ENCODE measurements around the gene DPYSL3.

DPYSL3 gene

DNA sequence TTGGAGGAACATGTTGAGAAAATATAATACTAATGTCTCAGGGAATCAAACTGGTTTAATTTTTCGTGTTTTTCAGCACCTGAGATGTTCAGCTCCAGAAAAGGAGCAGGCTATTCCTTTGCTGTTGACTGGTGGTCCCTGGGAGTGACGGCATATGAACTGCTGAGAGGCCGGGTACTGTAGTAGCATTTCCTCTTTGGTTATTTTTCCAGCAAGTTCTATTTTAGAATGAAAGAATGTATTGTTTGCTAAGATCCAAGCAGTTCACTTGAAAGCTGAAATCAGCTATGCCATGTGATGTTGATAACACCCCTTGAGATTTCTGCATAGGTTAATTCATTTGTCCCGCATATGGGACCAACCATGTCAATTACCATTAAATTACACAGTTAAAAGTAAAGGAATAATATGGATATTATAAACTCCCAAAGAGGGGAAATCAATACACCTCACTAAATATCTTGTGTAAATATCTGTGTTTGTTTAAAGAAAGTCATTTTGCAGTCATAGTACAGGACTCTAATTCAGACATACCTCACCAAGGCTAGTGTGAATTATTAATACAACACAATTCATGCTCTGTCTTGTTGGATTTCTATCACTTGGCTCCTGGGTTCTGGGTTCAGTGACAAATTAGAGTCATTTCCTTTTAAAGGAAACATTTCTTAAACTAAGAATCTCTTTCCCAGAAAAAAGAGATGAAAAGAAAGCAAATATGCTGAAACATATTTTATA, 148.3 kb downstream of the DPYSL3 start:
- Histone ChIP-seq H3K9ac (ENCODE audit: insufficient read length, low read depth) (no peak overlapping the region), H3K27me3 (ENCODE audit: insufficient read depth, insufficient read length) (no peaks in the 10 kb centered on the region), H3K9me3 (ENCODE audit: insufficient read depth, low read length) (no peaks in the 10 kb centered on the region), H3K36me3 (ENCODE audit: insufficient read depth, insufficient read length, low read length) (no peaks in the 10 kb centered on the region), H3K4me1 (ENCODE audit: insufficient read depth, insufficient read length) (no peaks in the 10 kb centered on the region), H3K4me3 (ENCODE audit: insufficient read length, low read depth) (no peak overlapping the region)
- DNase-seq (ENCODE audit: low read depth, low spot score) = no peak
- TF ChIP-seq YY1 (IDR thresholded peaks at IDR 0.05; ENCODE audit: insufficient read depth, insufficient read length) (no peak), SUZ12 (IDR thresholded peaks at IDR 0.05; ENCODE audit: extremely low read depth, insufficient read depth, insufficient read length) (no peak), ZNF274 (IDR thresholded peaks at IDR 0.05; ENCODE audit: low read depth, low read length) (no peak)

DNA sequence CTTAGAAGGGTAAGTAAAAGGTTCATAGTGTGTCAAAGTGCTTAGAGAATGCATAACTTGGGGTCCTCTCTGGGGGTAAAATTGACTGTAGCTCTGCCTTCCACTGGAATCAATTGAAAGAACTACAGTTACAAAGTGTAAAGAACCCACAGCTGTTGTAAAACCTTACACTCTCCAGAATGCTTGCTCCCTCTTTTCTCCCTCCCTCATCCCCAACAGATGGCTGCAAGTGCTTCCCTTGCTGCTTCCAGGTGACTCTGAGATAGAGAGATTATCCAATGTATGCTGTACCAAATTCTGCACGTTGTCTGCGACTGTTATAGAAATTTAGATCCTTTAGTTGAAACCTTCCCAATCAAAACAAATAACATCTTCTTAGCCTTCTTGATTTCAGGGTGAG, 149.1 kb downstream of the DPYSL3 start:
- no peak for DNase-seq (ENCODE audit: low read depth, low spot score)
- Histone ChIP-seq H3K27me3 (ENCODE audit: insufficient read depth, insufficient read length) (no peaks in the 10 kb centered on the region), H3K9me3 (ENCODE audit: insufficient read depth, low read length) (no peaks in the 10 kb centered on the region), H3K4me3 (ENCODE audit: insufficient read length, low read depth) (no peak overlapping the region), H3K9ac (ENCODE audit: insufficient read length, low read depth) (no peak overlapping the region), H3K36me3 (ENCODE audit: insufficient read depth, insufficient read length, low read length) (no peaks in the 10 kb centered on the region), H3K4me1 (ENCODE audit: insufficient read depth, insufficient read length) (no peaks in the 10 kb centered on the region)
- TF ChIP-seq YY1 (IDR thresholded peaks at IDR 0.05; ENCODE audit: insufficient read depth, insufficient read length) (no peak), ZNF274 (IDR thresholded peaks at IDR 0.05; ENCODE audit: low read depth, low read length) (no peak)

DNA sequence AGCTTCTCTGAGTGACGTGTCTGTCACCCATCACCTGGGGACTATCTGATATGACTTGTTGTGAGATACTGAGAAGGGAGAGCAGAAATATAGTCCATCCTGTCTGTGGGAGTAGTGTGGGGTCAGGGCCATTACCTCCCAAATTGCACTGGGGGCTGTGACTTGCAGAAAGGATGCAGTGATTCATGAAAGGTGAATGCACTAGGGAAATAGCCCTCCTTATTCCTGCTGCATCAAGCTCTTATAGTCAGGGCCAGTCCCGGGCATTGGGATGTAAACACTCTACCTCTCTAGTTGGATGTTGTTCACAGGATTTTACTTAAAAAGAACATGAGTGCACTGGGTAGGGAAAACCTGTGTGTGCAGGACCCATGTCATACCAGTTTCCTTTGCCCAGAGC, 150.3 kb downstream of the DPYSL3 start:
- Histone ChIP-seq H3K36me3 (ENCODE audit: insufficient read depth, insufficient read length, low read length) (no peaks in the 10 kb centered on the region), H3K4me1 (ENCODE audit: insufficient read depth, insufficient read length) (no peaks in the 10 kb centered on the region), H3K27me3 (ENCODE audit: insufficient read depth, insufficient read length) (no peaks in the 10 kb centered on the region), H3K4me3 (ENCODE audit: insufficient read length, low read depth) (no peak overlapping the region), H3K9me3 (ENCODE audit: insufficient read depth, low read length) (no peaks in the 10 kb centered on the region), H3K9ac (ENCODE audit: insufficient read length, low read depth) (no peak overlapping the region)
- no peak for DNase-seq (ENCODE audit: low read depth, low spot score)
- TF ChIP-seq SUZ12 (IDR thresholded peaks at IDR 0.05; ENCODE audit: extremely low read depth, insufficient read depth, insufficient read length) = no peak

DNA sequence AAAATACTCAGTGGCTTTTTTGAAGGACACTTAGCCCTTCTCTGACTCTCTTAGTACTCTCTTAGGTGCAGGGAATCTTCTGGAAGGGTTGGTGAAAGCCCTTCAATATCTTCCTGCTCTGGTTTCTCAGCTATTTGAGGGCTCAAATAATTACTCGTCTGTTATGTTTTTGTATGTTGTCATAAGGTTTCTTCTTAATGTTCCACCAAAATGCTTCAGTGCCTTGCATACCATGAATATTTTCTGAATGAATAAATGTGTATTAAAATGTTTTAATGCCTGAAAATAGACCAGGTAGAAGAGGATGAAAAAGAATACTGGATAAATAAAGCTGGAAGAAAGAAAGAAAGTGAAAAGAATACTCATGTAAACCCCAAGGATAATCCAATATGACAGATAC, 150.8 kb downstream of the DPYSL3 start:
- H3K9ac ChIP-seq (ENCODE audit: insufficient read length, low read depth) = no peak overlapping the region
- H3K36me3 ChIP-seq (ENCODE audit: insufficient read depth, insufficient read length, low read length) = no peaks in the 10 kb centered on the region
- TF ChIP-seq ZNF274 (IDR thresholded peaks at IDR 0.05; ENCODE audit: low read depth, low read length) (no peak), YY1 (IDR thresholded peaks at IDR 0.05; ENCODE audit: insufficient read depth, insufficient read length) (no peak), SUZ12 (IDR thresholded peaks at IDR 0.05; ENCODE audit: extremely low read depth, insufficient read depth, insufficient read length) (no peak)
- no peaks in the 10 kb centered on the region for H3K27me3 ChIP-seq (ENCODE audit: insufficient read depth, insufficient read length)
- H3K4me1 ChIP-seq (ENCODE audit: insufficient read depth, insufficient read length) = no peaks in the 10 kb centered on the region
- H3K9me3 ChIP-seq (ENCODE audit: insufficient read depth, low read length) = no peaks in the 10 kb centered on the region
- no peak overlapping the region for H3K4me3 ChIP-seq (ENCODE audit: insufficient read length, low read depth)
- DNase-seq (ENCODE audit: low read depth, low spot score) = no peak

DNA sequence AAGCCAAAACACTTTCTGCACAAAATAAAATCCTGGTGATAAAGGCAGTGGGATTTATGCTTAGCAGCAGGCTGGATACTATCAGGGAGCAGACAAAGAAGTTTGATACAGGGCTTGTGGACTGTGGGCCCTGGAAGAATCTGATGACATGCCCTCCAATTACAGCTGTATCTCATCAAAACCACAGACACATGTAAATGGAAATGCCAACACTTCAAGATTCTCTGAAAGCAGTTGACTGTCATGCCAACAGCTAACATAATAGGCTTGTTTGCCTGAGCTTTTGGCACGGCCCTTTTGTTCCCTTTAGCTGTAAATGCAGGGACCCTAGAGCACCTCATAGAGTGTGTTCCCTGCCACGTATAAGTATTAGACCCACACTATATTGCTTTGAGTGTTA, 160.6 kb downstream of the DPYSL3 start:
- Histone ChIP-seq H3K9me3 (ENCODE audit: insufficient read depth, low read length) (no peaks in the 10 kb centered on the region), H3K36me3 (ENCODE audit: insufficient read depth, insufficient read length, low read length) (no peaks in the 10 kb centered on the region), H3K9ac (ENCODE audit: insufficient read length, low read depth) (no peak overlapping the region), H3K4me1 (ENCODE audit: insufficient read depth, insufficient read length) (no peaks in the 10 kb centered on the region), H3K27me3 (ENCODE audit: insufficient read depth, insufficient read length) (no peaks in the 10 kb centered on the region), H3K4me3 (ENCODE audit: insufficient read length, low read depth) (no peak overlapping the region)
- TF ChIP-seq YY1 (IDR thresholded peaks at IDR 0.05; ENCODE audit: insufficient read depth, insufficient read length) (no peak), SUZ12 (IDR thresholded peaks at IDR 0.05; ENCODE audit: extremely low read depth, insufficient read depth, insufficient read length) (no peak), ZNF274 (IDR thresholded peaks at IDR 0.05; ENCODE audit: low read depth, low read length) (no peak)
- no peak for DNase-seq (ENCODE audit: low read depth, low spot score)

DNA sequence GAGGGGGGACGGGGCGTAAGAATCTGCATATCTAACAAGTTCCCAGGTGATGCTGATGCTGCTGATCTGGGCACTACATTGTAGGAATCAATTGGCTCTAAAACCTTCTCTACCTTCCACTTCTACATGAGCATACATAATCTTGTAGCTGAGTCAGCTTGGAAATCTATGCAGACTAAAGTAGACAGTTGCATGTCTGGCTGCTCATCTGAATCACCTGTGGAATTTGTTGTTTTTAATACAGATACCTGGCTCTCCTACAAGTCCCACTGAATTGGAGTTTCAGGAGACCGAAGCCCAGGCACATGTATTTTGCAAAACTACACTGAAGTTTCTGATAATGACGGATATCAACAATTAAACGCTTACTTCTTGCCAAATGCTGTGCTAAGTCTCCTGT, 161.4 kb downstream of the DPYSL3 start:
- Histone ChIP-seq H3K9me3 (ENCODE audit: insufficient read depth, low read length) (no peaks in the 10 kb centered on the region), H3K4me1 (ENCODE audit: insufficient read depth, insufficient read length) (no peaks in the 10 kb centered on the region), H3K36me3 (ENCODE audit: insufficient read depth, insufficient read length, low read length) (no peaks in the 10 kb centered on the region), H3K4me3 (ENCODE audit: insufficient read length, low read depth) (no peak overlapping the region), H3K27me3 (ENCODE audit: insufficient read depth, insufficient read length) (no peaks in the 10 kb centered on the region), H3K9ac (ENCODE audit: insufficient read length, low read depth) (no peak overlapping the region)
- TF ChIP-seq ZNF274 (IDR thresholded peaks at IDR 0.05; ENCODE audit: low read depth, low read length) = no peak
- TF ChIP-seq YY1 (IDR thresholded peaks at IDR 0.05; ENCODE audit: insufficient read depth, insufficient read length) = no peak
- TF ChIP-seq SUZ12 (IDR thresholded peaks at IDR 0.05; ENCODE audit: extremely low read depth, insufficient read depth, insufficient read length) = no peak
- no peak for DNase-seq (ENCODE audit: low read depth, low spot score)

DNA sequence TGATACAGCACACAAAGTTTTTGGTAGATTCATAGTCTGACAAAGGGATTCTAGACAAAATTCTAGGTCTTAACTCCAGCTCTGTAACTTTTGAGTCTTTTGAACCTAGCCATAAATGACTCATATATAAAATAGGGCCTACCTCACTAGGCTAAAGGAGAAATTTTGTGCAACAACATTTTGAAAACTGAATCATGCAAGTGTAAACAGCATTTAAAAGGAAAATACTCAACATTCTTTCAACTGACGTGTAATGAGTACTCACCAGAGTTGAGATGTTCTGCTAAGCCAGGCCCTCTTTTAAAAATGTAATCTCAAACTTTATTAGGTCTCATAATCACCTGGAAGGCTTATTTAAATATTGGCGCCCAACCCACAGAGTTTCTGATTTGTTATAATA, 161.8 kb downstream of the DPYSL3 start:
- TF ChIP-seq YY1 (IDR thresholded peaks at IDR 0.05; ENCODE audit: insufficient read depth, insufficient read length) (no peak), ZNF274 (IDR thresholded peaks at IDR 0.05; ENCODE audit: low read depth, low read length) (no peak), SUZ12 (IDR thresholded peaks at IDR 0.05; ENCODE audit: extremely low read depth, insufficient read depth, insufficient read length) (no peak)
- Histone ChIP-seq H3K4me1 (ENCODE audit: insufficient read depth, insufficient read length) (no peaks in the 10 kb centered on the region), H3K9me3 (ENCODE audit: insufficient read depth, low read length) (no peaks in the 10 kb centered on the region), H3K9ac (ENCODE audit: insufficient read length, low read depth) (no peak overlapping the region), H3K27me3 (ENCODE audit: insufficient read depth, insufficient read length) (no peaks in the 10 kb centered on the region), H3K36me3 (ENCODE audit: insufficient read depth, insufficient read length, low read length) (no peaks in the 10 kb centered on the region), H3K4me3 (ENCODE audit: insufficient read length, low read depth) (no peak overlapping the region)
- no peak for DNase-seq (ENCODE audit: low read depth, low spot score)
